Memory B cell (primary cell): ENCODE measurements around the gene CTSL.

Source experiments
- ATAC-seq: fragments of 150-1000 bp; cut with Tn5 transposase; 2 replicates; pipeline ENCODE4 v1.10.0; 2021; ENCODE audit warnings: low read depth, mild to moderate bottlenecking, moderate library complexity
- DNase-seq, 2 donors: peaks; one replicate each; pipeline ENCODE4 v3.0.0; 2022; ENCODE audit warnings: low spot score in 2 of 2
- H3K27ac Mint-ChIP-seq: one replicate; pipeline ENCODE4 v1.8.0; 2022; ENCODE audit warnings: mild to moderate bottlenecking, moderate library complexity, mixed read lengths
- H3K27me3 Mint-ChIP-seq: one replicate; pipeline ENCODE4 v1.8.0; 2022; ENCODE audit warnings: mixed read lengths
- H3K36me3 Mint-ChIP-seq: one replicate; pipeline ENCODE4 v1.8.0; 2022; ENCODE audit warnings: mild to moderate bottlenecking, mixed read lengths
- H3K4me1 Mint-ChIP-seq: one replicate; pipeline ENCODE4 v1.8.0; 2022; ENCODE audit warnings: mixed read lengths
- H3K4me3 Mint-ChIP-seq: one replicate; pipeline ENCODE4 v1.8.0; 2022; ENCODE audit warnings: mild to moderate bottlenecking, moderate library complexity, mixed read lengths
- H3K9me3 Mint-ChIP-seq: one replicate; pipeline ENCODE4 v1.8.0; 2022; ENCODE audit warnings: mixed read lengths

The CTSL gene

DNA sequence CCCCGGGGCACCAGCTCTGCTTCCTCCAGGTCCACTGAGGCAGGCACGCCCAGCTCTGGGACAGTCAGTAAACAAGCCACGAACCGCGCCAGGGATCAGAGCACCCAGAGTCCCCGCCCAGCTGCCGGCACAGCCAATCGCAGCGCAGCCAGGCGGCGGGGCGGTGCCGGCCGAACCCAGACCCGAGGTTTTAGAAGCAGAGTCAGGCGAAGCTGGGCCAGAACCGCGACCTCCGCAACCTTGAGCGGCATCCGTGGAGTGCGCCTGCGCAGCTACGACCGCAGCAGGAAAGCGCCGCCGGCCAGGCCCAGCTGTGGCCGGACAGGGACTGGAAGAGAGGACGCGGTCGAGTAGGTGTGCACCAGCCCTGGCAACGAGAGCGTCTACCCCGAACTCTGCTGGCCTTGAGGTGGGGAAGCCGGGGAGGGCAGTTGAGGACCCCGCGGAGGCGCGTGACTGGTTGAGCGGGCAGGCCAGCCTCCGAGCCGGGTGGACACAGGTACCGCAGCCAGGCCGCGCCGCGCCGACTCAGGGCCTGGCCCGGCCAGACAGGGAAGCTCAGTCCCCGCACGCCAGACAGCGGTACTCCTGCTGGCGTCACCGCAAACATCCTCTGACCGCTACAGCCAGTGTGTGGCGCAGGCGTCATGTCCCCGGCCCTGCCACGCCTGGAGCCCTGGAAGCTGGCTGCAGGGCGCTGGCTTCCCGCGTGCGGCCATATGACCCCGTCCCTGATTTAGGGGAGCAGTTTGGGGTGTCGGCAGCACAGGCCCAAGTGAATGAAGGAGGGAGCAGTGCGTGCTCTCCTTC, at the start of gene CTSL:
Gene CTSL, plus strand, starts transcription at position 220 of the 810 bp plus-strand sequence. CDS start 1,485 bp downstream, outside the sequence.
- H3K27me3 Mint-ChIP-seq, result peaks cover 7% of the 10 kb centered on the region
- no peaks in the 10 kb centered on the region for H3K4me1 Mint-ChIP-seq
- no peaks in the 10 kb centered on the region for H3K36me3 Mint-ChIP-seq
- H3K9me3 Mint-ChIP-seq, result no peaks in the 10 kb centered on the region
- no peak within 1 kb of the TSS for H3K4me3 Mint-ChIP-seq
- DNase-seq, result no peak
- H3K27ac Mint-ChIP-seq, result no peak within 1 kb of the TSS
- ATAC-seq, result no peak

DNA sequence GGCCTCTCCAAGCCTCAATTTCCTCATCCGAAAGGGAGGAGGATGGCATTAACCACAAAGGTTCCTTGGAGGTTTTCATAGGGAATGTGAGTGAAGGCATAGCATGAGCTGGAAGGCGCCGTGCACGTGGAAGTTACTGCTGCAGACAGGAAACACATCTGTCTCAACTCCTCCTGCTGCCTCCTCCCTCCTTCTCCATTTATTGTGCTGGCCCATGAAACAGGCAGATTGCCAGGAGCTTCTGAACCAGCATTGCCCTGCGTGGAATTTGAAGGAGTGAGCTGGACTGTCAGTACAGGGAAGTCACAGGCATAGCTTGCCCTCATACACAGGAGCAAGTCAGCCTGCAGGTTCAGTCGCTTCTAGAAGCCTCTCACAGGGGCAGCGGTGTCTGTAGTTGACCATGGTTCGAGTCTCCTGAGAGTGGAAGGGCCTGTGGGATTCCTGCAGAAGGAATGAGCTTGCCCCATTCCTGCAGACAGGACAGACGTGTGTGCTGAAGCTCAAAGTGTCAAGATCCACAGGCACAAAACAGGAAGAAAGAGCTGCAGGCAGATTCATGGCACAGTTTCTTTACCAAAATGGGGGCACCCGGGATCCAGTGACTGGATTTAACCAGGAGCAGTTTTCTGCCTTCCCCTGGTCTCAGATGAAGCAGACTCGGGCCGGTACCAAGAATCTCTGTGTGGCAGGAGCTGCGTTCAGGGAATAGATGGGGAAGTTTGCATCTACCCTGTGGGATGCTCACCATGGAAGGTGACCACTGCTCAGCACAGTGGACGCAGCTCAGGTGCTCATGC, 48.7 kb upstream of the CTSL start:
- Mint-ChIP-seq H3K4me1 (no peaks in the 10 kb centered on the region), H3K9me3 (no peaks in the 10 kb centered on the region), H3K36me3 (no peaks in the 10 kb centered on the region), H3K27me3 (no peaks in the 10 kb centered on the region), H3K4me3 (no peak overlapping the region), H3K27ac (no peak overlapping the region)
- ATAC-seq (no peak), DNase-seq (no peak)

DNA sequence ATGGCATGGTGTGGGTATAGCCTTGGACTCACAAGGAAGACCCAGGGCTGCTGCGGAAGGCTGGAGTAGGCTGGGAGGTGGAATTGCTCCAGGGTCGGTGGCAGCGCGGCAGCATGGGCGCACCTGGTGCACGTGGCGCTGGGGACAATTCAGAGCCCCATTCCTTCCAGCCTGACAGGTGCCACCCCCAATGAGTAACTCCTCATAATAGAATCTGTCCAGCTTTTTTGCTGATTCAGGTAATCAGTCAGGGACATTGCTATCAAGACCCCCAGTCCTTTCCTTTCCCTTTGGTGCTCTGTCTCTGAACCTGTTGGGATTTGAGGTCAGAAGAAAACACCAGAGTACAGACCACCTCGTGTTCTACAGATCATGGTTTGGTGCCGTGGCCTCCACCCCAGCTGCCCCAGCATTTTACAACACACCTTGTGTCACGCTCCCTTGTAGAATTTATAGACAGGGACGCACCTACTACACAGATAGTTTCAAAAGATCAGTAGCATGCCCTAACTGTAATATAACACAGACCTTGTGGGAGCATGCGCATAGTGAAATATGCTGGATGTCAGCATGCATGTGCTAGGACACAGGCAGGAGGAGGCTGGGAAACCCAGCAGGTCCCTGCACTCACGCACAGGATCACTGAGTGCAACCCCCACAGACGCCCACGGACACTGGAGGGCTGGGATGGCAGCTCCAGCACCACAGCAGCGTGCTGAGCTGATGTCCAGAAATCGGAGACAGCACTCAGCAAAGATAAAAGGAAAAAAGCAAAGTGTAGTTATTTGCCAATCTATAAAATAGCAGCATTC, 47.9 kb upstream of the CTSL start:
- Mint-ChIP-seq H3K4me1 (no peaks in the 10 kb centered on the region), H3K27me3 (no peaks in the 10 kb centered on the region), H3K9me3 (no peaks in the 10 kb centered on the region), H3K36me3 (no peaks in the 10 kb centered on the region), H3K27ac (no peak overlapping the region), H3K4me3 (no peak overlapping the region)
- DNase-seq (no peak), ATAC-seq (no peak)

DNA sequence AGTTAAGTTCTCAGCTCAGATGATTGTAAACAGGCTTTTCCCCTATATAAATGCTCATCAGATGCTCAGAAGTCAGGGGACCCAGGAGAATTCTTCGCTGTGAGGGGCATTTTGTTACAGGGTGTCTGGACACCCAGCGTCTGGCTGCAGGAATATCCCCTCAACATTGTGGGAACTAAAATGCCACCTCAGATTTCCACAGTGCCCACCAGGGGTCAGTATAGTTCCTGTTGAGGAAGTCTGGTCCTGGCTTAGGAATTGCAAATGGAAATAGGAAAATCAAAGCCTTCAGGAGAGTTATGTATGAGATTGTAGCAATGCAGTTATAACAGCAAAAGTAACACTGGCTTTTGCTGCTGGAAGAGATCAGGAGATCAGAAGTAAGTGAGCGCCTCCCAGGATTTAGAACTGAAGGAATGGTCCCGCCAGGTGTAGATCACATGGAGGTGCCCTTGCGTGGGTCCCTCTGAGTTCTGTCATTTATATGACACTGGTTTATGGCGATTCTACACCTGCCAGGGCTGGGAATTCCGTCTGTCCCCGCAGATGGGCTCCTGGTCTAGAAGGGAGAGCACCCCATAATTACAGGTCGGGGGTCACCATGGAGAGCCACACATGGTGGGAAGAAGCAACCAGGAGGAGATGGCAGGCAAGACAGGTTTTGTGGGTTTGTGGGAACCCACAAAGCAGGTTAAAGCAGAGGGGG, 47.1 kb upstream of the CTSL start:
- H3K27ac Mint-ChIP-seq, result no peak overlapping the region
- no peaks in the 10 kb centered on the region for H3K36me3 Mint-ChIP-seq
- H3K27me3 Mint-ChIP-seq, result no peaks in the 10 kb centered on the region
- no peaks in the 10 kb centered on the region for H3K9me3 Mint-ChIP-seq
- H3K4me1 Mint-ChIP-seq, result no peaks in the 10 kb centered on the region
- DNase-seq (no peak), ATAC-seq (no peak)
- no peak overlapping the region for H3K4me3 Mint-ChIP-seq

DNA sequence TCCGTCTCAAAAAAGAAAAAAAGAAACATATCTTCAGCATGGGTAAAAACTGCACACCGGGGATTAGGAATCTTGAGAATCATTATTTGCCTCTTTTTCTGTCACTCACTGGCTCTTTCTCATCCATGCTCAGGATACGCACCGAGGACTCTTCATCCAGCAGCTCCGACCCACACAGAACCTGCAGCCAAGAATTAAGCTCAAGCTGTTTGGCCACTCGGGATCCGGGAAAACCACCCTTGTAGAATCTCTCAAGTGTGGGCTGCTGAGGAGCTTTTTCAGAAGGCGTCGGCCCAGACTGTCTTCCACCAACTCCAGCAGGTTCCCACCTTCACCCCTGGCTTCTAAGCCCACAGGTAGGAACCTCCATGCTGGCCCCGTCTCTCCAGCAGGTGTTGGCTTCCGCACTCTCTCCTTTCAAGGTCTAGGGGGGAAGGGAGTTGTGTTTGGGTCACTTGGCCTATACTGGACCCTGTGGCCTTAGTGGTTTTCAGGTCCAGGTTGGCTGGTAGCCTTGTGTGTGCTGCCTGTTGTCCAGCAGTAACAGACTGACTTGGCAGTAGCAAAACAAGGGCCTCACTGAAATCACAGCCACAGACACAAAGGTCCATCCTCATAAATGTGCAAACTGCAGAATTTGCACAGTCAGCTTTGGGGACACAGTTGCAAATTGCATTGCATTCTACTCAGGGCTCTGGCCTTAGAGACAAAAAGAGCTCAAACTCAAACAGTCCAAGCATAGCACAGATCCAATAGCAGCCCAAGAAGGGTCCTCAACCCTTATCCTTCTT, 44.5 kb upstream of the CTSL start:
- H3K4me1 Mint-ChIP-seq, result peaks cover 4% of the 10 kb centered on the region
- H3K27ac Mint-ChIP-seq, result no peak overlapping the region
- no peaks in the 10 kb centered on the region for H3K36me3 Mint-ChIP-seq
- H3K9me3 Mint-ChIP-seq, result no peaks in the 10 kb centered on the region
- H3K4me3 Mint-ChIP-seq, result no peak overlapping the region
- no peak for ATAC-seq
- no peaks in the 10 kb centered on the region for H3K27me3 Mint-ChIP-seq
- DNase-seq, result no peak

DNA sequence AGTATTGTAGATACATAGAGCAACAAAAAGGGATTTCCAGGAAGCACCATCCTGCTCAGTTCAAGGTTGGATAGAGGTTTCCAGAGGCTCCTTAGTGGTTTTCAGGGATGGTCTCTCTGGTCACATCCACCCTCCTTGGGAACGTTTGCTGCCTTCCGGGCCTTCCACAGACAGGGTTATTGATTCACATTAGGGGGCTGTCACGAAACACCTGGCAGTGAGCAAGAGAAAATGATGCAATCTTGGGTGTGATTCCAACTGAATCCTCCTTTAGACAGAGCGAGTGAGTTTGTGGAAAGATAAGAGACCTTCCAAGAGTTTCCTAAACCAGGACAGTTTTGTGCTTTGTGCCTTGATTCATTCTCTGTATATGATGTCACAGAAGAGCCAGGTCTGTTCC, 43.8 kb upstream of the CTSL start:
- Mint-ChIP-seq H3K36me3 (no peaks in the 10 kb centered on the region), H3K27me3 (no peaks in the 10 kb centered on the region), H3K9me3 (no peaks in the 10 kb centered on the region), H3K4me1 (peaks cover 4% of the 10 kb centered on the region), H3K27ac (no peak overlapping the region), H3K4me3 (no peak overlapping the region)
- DNase-seq, result no peak
- ATAC-seq, result no peak

DNA sequence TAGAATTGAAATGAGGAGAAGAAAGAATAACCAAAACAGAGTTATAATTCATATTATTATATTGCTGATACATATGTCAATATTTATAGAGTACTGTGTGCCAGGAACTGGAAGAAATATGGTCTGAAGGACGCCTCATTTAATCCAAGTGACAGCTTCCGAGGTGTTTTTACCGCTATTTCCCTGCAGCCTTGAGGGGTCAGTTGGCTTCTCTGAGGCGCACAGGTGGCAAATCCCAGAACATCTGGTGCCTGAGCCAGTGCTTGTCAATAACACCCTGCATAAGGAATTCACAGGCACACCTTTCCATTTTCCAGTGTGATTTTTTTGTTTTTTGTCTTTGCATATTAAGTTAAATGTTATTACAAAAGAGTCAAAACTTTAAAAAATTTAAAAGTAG, 43.3 kb upstream of the CTSL start:
- Mint-ChIP-seq H3K27me3 (no peaks in the 10 kb centered on the region), H3K4me3 (no peak overlapping the region), H3K4me1 (peaks cover 4% of the 10 kb centered on the region), H3K36me3 (no peaks in the 10 kb centered on the region), H3K9me3 (no peaks in the 10 kb centered on the region), H3K27ac (no peak overlapping the region)
- ATAC-seq (no peak), DNase-seq (no peak)

DNA sequence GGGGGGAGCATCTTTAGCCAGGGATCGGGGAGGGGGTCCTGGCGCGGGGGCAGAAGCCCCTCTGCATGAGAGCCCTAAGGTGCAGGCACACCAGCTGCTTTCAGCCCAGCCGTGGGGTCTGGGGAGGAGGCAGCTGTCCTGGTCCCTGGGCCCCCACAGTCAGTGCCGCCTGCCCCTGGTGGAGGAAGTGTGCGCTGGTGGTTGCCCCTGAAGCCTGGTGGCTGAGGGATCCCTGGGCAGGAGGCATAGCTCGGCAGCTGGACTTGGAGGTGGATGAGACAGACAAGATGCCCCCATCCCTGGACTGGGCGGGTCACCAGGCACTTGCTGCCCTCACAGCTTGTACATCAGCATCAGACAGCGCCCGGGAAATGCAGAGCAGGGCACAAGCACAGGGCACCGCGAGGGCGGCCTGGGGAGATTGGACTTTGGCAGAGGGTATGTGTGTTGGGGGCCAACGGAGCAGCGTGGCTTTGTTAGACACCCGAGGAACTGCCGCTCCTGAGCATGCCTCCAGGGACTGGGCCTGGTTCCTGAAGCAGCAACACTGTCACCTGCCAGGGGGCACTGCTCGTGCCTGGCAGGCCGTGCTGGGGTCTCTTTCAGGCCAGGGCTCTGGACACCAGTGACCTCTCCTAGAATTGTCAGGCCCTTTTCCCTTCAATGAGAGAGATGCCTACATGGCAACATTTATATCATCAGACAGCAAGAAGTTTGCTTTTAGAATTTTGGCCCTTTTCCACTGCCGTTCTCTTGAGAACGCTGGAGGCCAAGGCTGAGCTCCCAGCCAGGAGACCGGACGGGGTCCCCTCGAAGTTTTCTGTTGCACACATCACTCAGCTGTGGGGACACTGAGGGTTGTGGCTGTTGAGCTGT, 41.9 kb upstream of the CTSL start:
- no peaks in the 10 kb centered on the region for H3K36me3 Mint-ChIP-seq
- H3K9me3 Mint-ChIP-seq, result no peaks in the 10 kb centered on the region
- no peak for ATAC-seq
- H3K27me3 Mint-ChIP-seq, result no peaks in the 10 kb centered on the region
- H3K4me3 Mint-ChIP-seq, result no peak overlapping the region
- no peak for DNase-seq
- H3K4me1 Mint-ChIP-seq, result peaks cover 4% of the 10 kb centered on the region
- H3K27ac Mint-ChIP-seq, result no peak overlapping the region

DNA sequence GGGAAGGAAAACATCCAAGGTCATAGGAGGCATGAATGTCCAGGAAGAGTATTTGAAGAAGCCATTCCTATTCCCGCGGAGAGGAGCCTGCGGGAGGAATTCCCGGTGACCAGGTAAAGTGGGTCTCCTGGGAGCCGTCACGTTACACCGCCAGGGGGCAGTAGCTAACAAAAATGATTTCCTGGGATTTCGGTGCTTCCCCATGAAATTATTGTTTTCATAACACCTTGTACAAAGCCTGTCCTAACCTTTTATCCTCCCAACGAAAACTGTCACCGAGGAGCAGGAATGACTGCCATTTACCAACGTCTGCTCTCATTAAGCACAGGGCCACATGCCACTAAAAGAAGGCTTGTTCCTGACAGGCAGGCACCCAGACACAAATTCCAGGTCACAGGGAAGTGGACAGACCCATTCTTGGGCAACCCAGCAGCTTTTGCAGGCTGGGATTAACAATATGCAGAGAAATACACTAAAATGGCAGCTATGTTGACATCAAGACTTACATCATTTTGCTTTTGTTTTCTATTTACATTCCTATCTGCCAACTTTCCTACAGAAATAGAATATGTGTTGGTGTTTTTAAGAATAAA, 41.2 kb upstream of the CTSL start:
- no peak overlapping the region for H3K27ac Mint-ChIP-seq
- no peaks in the 10 kb centered on the region for H3K27me3 Mint-ChIP-seq
- H3K4me3 Mint-ChIP-seq, result no peak overlapping the region

DNA sequence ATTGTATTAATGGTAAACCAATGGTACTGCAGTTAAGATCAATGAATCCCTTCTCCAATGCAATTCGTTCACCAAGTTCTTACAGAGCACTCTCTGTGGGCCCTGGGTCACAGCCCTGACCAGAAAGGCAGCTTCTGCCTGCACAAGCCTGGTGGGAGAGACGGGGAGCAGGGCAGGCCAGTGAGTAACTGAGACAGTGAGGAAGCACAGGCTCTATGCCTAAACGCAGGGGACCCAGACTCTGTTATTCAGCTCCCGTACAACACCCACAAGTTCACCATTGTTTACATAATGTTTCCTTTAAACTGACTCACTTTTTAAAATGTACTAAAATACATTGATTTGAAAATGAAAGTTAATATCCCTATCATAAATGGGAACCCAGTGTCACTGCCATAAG, 40.5 kb upstream of the CTSL start:
- ATAC-seq, result no peak

More for the DNA sequence above, 41.2 kb upstream of the CTSL start:
- H3K4me1 Mint-ChIP-seq, result peaks cover 4% of the 10 kb centered on the region
- H3K36me3 Mint-ChIP-seq, result no peaks in the 10 kb centered on the region
- ATAC-seq (no peak), DNase-seq (no peak)
- peaks cover 2% of the 10 kb centered on the region for H3K9me3 Mint-ChIP-seq

DNA sequence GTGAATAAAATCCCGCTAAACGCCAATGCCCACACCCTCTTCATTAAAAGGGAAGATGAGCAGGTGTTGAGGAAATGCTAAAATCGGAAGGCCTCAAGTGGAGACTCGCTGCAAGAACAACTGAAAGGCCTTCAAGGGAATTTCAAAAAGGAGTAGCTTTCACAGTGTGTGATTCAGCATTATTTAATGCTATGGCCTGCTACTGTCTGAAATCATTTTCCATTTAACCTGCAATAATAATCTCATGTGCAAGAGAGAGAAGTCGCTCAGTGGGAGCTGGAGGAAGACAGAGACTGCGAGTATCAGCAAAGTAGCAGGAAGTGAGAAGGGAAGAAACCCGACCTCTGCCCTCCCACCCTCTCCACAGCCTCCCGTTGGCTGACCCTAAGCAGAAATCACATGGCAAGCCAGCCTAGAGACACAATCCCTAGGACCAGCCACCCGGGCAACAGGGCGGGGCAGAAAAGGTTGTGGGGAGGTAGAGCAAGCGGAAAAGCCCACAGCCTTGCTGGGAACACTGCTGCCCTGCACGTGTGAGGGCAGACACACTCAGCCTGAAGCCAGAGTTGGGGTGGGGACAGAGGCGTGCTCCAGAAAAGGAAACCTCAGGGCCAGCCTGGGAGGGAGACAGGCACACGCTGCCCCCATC, 39.9 kb upstream of the CTSL start:
- H3K4me3 Mint-ChIP-seq, result no peak overlapping the region
- H3K36me3 Mint-ChIP-seq, result no peaks in the 10 kb centered on the region
- no peaks in the 10 kb centered on the region for H3K27me3 Mint-ChIP-seq
- ATAC-seq, result no peak
- H3K9me3 Mint-ChIP-seq, result peaks cover 3% of the 10 kb centered on the region
- no peak overlapping the region for H3K27ac Mint-ChIP-seq
- peaks cover 4% of the 10 kb centered on the region for H3K4me1 Mint-ChIP-seq
- DNase-seq, result no peak

More for the DNA sequence above, 40.5 kb upstream of the CTSL start:
- Mint-ChIP-seq H3K27ac (no peak overlapping the region), H3K4me1 (peaks cover 4% of the 10 kb centered on the region), H3K4me3 (no peak overlapping the region), H3K36me3 (no peaks in the 10 kb centered on the region), H3K9me3 (peaks cover 2% of the 10 kb centered on the region), H3K27me3 (no peaks in the 10 kb centered on the region)
- no peak for DNase-seq
